ENCODE data around the gene UBE2D2.

- TF ChIP-seq CTCF (IDR thresholded peaks at IDR 0.05) (no peak), POLR2A (IDR thresholded peaks at IDR 0.05) (no peak)
Measured at GRCh38 chr5:139601429-139601828, 40.3 kb downstream of the UBE2D2 start.
